ENCODE data around the gene CRYBG3. TPM values are rescaled to one million over a fixed set of nuclear protein-coding genes. Genes with fewer than 3 reads are reported as not detected.

The CRYBG3 gene
- polyA plus RNA-seq, 1 donor from 2014 or later, result 1.3 TPM

- H3K27ac ChIP-seq (ENCODE audit: low read length), result no peak overlapping the region
- no peaks in the 10 kb centered on the region for H3K9me3 ChIP-seq (ENCODE audit: low read length)
- no peaks in the 10 kb centered on the region for H4K20me1 ChIP-seq (ENCODE audit: insufficient read depth)
- no peaks in the 10 kb centered on the region for H3K27me3 ChIP-seq (ENCODE audit: insufficient read depth, low read depth, low read length)
- H3K36me3 ChIP-seq (ENCODE audit: insufficient read depth, low read length), result no peaks in the 10 kb centered on the region
- H2AFZ ChIP-seq (ENCODE audit: low read depth, low read length), result no peak overlapping the region
- TF ChIP-seq MXI1 (conservative IDR thresholded peaks at IDR 0.05; ENCODE audit: poor library complexity, severe bottlenecking) (no peak), POLR2AphosphoS5 (IDR thresholded peaks at IDR 0.05) (no peak), SMC3 (conservative IDR thresholded peaks at IDR 0.05; ENCODE audit: poor library complexity) (no peak), RAD21 (conservative IDR thresholded peaks at IDR 0.05) (no peak), TAF1 (IDR thresholded peaks at IDR 0.05; ENCODE audit: low read depth) (no peak), EZH2 (IDR thresholded peaks at IDR 0.05; ENCODE audit: borderline replicate concordance, insufficient read depth, low read length, poor library complexity, severe bottlenecking) (no peak), CTCF (IDR thresholded peaks at IDR 0.05; ENCODE audit: poor library complexity, severe bottlenecking) (no peak)
- no peaks in the 10 kb centered on the region for H3F3A ChIP-seq (ENCODE audit: insufficient read depth, low read length, poor library complexity, severe bottlenecking)
- H3K9me2 ChIP-seq (ENCODE audit: insufficient read depth, low read length), result no peaks in the 10 kb centered on the region
- H3K79me2 ChIP-seq (replicated peaks; ENCODE audit: insufficient read depth, low read length), result no peaks in the 10 kb centered on the region
- H3K4me2 ChIP-seq (ENCODE audit: low read length), result no peak overlapping the region
- no peak overlapping the region for H3K4me3 ChIP-seq (ENCODE audit: low read length)
- H3K9ac ChIP-seq (ENCODE audit: low read length), result no peak overlapping the region
These were observed 136.6 kb downstream of the CRYBG3 start for GRCh38 chr3:97958396-97958795.

DNA sequence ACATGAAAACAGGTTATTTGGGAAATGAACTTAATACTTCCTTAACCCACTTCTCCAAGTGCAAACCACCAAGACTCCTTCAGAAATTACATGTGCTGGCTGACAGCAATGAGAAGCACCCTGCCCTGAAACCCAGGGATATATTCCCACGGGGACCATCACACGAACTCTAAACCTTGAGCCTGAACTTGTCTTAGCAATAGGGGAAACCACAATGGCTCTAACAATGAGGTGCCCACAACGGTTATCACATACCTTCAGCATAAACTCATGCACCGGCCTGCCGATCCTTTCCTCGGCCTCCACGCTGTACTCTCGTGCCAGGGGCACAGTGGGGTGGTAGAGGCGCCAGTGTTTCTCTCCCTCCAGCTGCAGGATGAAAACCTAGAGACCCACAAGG is 137.0 kb downstream of the CRYBG3 start:
- Histone ChIP-seq H3K9ac (ENCODE audit: low read length) (no peak overlapping the region), H3K79me2 (replicated peaks; ENCODE audit: insufficient read depth, low read length) (no peaks in the 10 kb centered on the region), H3K4me3 (ENCODE audit: low read length) (no peak overlapping the region), H3K27me3 (ENCODE audit: insufficient read depth, low read depth, low read length) (no peaks in the 10 kb centered on the region), H3K27ac (ENCODE audit: low read length) (no peak overlapping the region), H3K9me2 (ENCODE audit: insufficient read depth, low read length) (no peaks in the 10 kb centered on the region), H3K36me3 (ENCODE audit: insufficient read depth, low read length) (no peaks in the 10 kb centered on the region), H2AFZ (ENCODE audit: low read depth, low read length) (no peak overlapping the region), H3F3A (ENCODE audit: insufficient read depth, low read length, poor library complexity, severe bottlenecking) (no peaks in the 10 kb centered on the region), H3K4me2 (ENCODE audit: low read length) (no peak overlapping the region), H3K9me3 (ENCODE audit: low read length) (no peaks in the 10 kb centered on the region), H4K20me1 (ENCODE audit: insufficient read depth) (no peaks in the 10 kb centered on the region)
- no peak for TF ChIP-seq SMC3 (conservative IDR thresholded peaks at IDR 0.05; ENCODE audit: poor library complexity)
- TF ChIP-seq, protein P1, sequence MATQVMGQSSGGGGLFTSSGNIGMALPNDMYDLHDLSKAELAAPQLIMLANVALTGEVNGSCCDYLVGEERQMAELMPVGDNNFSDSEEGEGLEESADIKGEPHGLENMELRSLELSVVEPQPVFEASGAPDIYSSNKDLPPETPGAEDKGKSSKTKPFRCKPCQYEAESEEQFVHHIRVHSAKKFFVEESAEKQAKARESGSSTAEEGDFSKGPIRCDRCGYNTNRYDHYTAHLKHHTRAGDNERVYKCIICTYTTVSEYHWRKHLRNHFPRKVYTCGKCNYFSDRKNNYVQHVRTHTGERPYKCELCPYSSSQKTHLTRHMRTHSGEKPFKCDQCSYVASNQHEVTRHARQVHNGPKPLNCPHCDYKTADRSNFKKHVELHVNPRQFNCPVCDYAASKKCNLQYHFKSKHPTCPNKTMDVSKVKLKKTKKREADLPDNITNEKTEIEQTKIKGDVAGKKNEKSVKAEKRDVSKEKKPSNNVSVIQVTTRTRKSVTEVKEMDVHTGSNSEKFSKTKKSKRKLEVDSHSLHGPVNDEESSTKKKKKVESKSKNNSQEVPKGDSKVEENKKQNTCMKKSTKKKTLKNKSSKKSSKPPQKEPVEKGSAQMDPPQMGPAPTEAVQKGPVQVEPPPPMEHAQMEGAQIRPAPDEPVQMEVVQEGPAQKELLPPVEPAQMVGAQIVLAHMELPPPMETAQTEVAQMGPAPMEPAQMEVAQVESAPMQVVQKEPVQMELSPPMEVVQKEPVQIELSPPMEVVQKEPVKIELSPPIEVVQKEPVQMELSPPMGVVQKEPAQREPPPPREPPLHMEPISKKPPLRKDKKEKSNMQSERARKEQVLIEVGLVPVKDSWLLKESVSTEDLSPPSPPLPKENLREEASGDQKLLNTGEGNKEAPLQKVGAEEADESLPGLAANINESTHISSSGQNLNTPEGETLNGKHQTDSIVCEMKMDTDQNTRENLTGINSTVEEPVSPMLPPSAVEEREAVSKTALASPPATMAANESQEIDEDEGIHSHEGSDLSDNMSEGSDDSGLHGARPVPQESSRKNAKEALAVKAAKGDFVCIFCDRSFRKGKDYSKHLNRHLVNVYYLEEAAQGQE (IDR thresholded peaks at IDR 0.05; ENCODE audit: borderline replicate concordance), result no peak
- TF ChIP-seq EZH2 (IDR thresholded peaks at IDR 0.05; ENCODE audit: borderline replicate concordance, insufficient read depth, low read length, poor library complexity, severe bottlenecking), result no peak
- TF ChIP-seq CTCF (IDR thresholded peaks at IDR 0.05; ENCODE audit: poor library complexity, severe bottlenecking), result no peak
- TF ChIP-seq MXI1 (conservative IDR thresholded peaks at IDR 0.05; ENCODE audit: poor library complexity, severe bottlenecking), result no peak
- TF ChIP-seq TAF1 (IDR thresholded peaks at IDR 0.05; ENCODE audit: low read depth), result no peak
- TF ChIP-seq POLR2AphosphoS5 (IDR thresholded peaks at IDR 0.05), result no peak
- no peak for TF ChIP-seq RAD21 (conservative IDR thresholded peaks at IDR 0.05)
- TF ChIP-seq EP300 (conservative IDR thresholded peaks at IDR 0.05; ENCODE audit: poor library complexity, severe bottlenecking), result no peak
